ENCODE data around the gene CD248.
"Not testable (repeated sequence)": the region's sequence is repeated elsewhere in the genome, so short reads cannot be mapped to it uniquely, and the experiment has no call there.

The CD248 gene

GRCh38 chr11:66313321-66314185 lies 3.3 kb downstream of the CD248 start:
- no peak for DNase-seq

GRCh38 chr11:66312549-66313320 lies 4.1 kb downstream of the CD248 start:
- DNase-seq, result peak; percentile 100

- peak; percentile 90 for DNase-seq
Measured at GRCh38 chr11:66311965-66312548, 4.8 kb downstream of the CD248 start.

- DNase-seq, result no peak
Measured at GRCh38 chr11:66311470-66311964, 5.3 kb downstream of the CD248 start.

- DNase-seq, result not testable (repeated sequence)
Measured at GRCh38 chr11:66310803-66311440, 5.9 kb downstream of the CD248 start.

- no peak for DNase-seq
Measured at GRCh38 chr11:66310324-66310723, 6.5 kb downstream of the CD248 start.

- DNase-seq, result no peak
Measured at GRCh38 chr11:66309475-66309874, 7.4 kb downstream of the CD248 start.

GRCh38 chr11:66302656-66303055 lies 14.2 kb downstream of the CD248 start:
- DNase-seq, result no peak

- no peak for DNase-seq
Measured at GRCh38 chr11:66299186-66299585, 17.7 kb downstream of the CD248 start.

- DNase-seq, result no peak
Measured at GRCh38 chr11:66297610-66298009, 19.2 kb downstream of the CD248 start.

GRCh38 chr11:66294626-66295620 lies 21.9 kb downstream of the CD248 start:
- no peak for DNase-seq

- no peak for DNase-seq
Measured at GRCh38 chr11:66293777-66294625, 22.8 kb downstream of the CD248 start.

- no peak for DNase-seq
Measured at GRCh38 chr11:66293352-66293751, 23.5 kb downstream of the CD248 start.

GRCh38 chr11:66292543-66293332 lies 24.1 kb downstream of the CD248 start:
- no peak for DNase-seq

- DNase-seq, result no peak
Measured at GRCh38 chr11:66291706-66292542, 24.9 kb downstream of the CD248 start, which contains the start of gene TMEM151A. Gene TMEM151A, plus strand, starts transcription at chr11:66291894. Its CDS starts 120 bp downstream, at chr11:66292014.

GRCh38 chr11:66291303-66291705 lies 25.5 kb downstream of the CD248 start:
- DNase-seq, result no peak

GRCh38 chr11:66290330-66290621 lies 26.6 kb downstream of the CD248 start:
- no peak for DNase-seq

- no peak for DNase-seq
Measured at GRCh38 chr11:66289548-66290329, 27.1 kb downstream of the CD248 start.

All from fibroblast of skin of scalp (primary cell).